ENCODE measurements around the gene TM6SF1. TPM values are rescaled to one million over a fixed set of nuclear protein-coding genes. Genes with fewer than 3 reads are reported as not detected.
"Not testable (repeated sequence)": the region's sequence is repeated elsewhere in the genome, so short reads cannot be mapped to it uniquely, and the experiment has no call there.

The TM6SF1 gene
- 0.81 TPM for total RNA-seq

DNA sequence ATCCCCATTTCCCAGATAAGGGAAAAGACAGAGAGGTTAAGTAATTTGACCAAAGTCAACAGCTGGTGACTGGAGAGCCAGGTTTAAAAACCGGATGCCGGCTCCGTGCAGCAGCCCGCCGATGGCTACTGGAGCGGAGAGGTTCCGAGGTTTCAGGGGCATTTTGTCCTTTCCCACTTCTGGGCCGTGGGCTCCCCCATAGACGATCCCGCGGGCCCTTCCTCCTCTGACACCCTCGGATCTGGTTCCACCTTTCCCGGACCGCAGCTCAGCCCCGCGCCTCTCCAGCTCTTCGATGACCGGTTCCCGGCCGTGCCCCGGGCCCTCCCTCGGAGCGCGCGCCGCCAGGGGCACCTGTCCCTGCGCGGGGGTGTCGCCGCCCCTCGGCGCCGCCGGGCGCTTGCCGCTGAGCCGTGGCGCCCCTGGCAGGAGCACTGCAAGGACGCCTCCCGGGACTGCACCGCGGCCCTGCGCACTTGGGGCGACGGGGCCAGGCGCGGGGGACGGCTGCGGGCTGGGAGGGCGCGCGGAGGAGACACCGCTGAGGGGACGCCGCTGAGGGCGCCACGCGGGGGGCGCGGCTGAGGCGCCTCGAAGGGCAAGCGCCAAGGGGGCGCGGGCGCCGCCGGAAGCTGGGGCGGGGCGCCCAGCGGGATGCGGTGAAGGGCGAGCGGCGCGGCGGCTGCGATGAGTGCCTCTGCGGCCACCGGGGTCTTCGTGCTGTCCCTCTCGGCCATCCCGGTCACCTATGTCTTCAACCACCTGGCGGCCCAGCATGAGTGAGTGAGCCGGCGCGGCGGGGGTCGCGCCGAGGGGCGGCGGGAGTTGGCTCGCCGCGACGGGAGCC is at the start of gene TM6SF1:
Gene TM6SF1 (plus strand): TSS at position 652 of the 847 bp plus-strand sequence. CDS start 36 bp downstream, at position 688.
- DNase-seq (ENCODE audit: low spot score) (no peak), ATAC-seq (peak; percentile 30)

DNA sequence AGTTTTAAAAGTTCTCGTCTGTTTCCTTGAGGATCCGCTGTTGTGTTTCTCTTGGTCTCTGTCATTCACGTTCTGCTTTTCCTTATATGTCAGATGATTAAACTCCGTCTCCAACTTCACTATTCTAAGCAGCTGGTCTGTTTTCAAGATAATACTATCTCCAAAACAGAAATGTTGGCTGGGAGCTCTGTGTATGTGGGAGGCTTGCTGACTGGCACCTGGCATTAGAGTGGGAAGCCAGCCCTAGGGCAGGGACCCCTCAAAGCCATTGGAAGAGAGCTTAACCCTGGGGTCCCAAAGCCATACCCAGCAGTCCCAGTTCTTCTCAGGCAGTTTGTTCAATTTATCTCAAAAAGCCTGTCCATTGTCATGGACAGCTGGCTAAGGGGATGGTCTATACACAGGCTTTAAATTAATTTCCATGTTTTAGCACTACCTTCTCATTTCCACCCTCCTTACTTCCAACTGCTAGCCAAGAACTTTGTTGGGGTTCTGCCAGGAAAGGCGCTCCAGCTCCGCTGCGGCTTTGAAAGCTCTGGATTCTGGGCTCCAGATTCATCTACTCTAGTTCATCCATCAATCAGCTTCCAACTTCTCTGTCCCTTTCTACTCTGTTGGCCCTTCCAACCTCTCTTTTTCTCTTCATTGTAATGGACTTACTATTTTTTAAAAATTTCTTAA is 49.6 kb upstream of the TM6SF1 start:
- ATAC-seq = no peak
- no peak for DNase-seq (ENCODE audit: low spot score)

- ATAC-seq = no peak
- DNase-seq (ENCODE audit: low spot score) = no peak
Observed at GRCh38 chr15:83061680-83062079, 45.8 kb upstream of the TM6SF1 start.

- ATAC-seq = no peak
- DNase-seq (ENCODE audit: low spot score) = no peak
Observed at GRCh38 chr15:83062768-83063180, 44.7 kb upstream of the TM6SF1 start.

- no peak for ATAC-seq
Observed at GRCh38 chr15:83063551-83063950, 43.9 kb upstream of the TM6SF1 start.

DNA sequence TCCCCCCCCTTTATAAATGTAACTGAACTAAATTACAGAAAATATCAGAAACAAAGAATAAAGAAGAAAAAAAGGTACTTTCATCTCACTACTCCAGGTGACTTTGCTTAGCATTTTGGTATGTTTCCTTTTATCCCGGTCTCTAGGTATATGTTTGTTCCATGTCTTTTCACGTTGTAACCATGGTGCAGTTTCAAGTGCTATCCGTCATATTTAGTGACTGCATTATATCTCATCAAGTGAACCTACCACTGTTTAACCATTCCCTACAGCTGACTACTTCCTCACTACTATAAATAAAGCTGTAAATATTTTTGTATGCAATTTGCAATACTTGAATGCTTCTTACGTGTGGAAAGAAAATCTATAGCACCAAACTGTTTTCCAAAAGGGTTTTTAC is 42.6 kb upstream of the TM6SF1 start:
- DNase-seq (ENCODE audit: low spot score) = no peak
- ATAC-seq = no peak

More at GRCh38 chr15:83063551-83063950, 43.9 kb upstream of the TM6SF1 start:
- DNase-seq (ENCODE audit: low spot score) = no peak

GRCh38 chr15:83065431-83065830 is 42.0 kb upstream of the TM6SF1 start:
- DNase-seq (ENCODE audit: low spot score) = no peak

DNA sequence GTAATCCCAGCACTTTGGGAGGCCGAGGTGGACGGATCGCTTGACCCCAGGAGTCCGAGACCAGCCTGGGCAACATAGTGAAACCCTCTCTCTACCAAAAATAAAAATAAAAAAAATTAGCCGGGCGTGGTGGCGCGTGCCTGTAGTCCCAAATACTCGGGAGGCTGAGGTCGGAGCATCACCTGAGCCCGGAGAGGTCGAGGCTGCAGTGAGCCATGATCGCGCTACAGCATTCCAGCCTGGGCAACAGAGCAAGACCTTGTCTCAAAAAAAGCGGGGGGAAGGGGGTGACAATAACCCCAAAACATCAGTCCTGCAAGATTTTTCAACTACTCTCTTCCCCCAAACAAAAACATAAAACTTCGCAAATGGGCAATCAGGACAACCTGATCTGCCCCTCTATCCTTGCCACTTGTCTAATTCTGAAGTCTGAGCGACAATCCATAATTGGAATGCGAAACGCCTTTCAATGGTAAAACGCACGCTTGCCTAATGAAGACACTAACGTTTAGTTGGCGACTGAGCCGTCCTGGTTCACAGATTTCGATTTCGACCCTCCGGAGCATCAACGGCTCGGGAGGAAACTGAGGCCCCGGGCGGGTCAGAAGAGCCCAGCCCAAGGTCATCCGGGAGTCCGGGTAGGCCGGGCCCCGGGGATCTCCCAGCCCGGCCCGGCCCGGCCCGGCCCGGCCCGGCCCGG is 41.3 kb upstream of the TM6SF1 start:
- no peak for ATAC-seq

More at GRCh38 chr15:83065431-83065830, 42.0 kb upstream of the TM6SF1 start:
- ATAC-seq = no peak

DNA sequence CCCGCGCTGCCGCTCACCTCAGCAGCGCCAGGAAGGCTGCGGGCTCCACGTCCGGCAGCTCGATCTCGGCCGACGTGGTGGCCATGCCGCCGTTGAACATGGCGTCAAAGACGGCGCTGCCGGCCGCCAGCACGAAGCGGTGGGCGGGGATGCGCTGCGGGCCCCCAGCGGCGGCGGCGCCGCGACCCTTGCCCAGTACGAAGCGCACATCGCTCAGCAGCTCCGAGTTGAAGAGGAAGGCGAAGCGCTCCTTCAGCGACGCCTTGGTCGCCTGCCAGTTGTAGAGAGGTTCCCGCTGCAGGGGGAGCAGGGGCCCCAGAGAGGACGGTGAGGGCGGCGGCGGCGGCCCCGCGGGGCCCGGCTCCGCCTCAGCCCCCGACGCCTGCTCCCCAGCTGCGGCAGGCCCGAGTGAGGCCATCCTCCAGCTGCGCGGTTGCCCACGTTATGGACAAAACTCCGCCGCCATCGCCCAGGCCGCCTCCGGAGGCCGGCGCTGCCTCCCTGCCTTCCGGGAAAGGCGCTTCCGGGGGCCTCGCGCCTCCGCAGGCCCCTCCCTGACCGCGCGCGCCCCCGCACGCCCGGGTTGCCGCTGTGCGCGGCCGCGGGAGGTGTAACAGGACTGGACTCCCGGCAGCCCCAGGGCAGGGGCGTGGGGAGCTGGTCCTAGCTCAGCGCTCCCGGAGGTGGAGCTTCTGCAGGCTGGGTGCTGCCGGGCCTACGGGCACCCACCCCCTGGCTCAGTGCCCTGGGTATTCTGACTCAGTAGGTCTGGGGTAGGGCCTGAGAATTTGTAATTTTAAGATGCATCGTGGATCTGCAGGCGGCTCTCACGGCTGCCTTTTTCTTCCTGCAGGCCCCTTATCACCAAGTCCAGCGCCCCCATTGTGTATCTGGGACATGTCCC is 40.5 kb upstream of the TM6SF1 start, which contains the start of gene BTBD1:
Gene BTBD1 (minus strand): TSS at position 519 of the 904 bp plus-strand sequence. CDS start 101 bp downstream, at position 418.
- ATAC-seq = peak; percentile 97
- DNase-seq (ENCODE audit: low spot score) = peak; percentile 93

More for the DNA sequence above, 41.3 kb upstream of the TM6SF1 start:
- DNase-seq (ENCODE audit: low spot score) = no peak

DNA sequence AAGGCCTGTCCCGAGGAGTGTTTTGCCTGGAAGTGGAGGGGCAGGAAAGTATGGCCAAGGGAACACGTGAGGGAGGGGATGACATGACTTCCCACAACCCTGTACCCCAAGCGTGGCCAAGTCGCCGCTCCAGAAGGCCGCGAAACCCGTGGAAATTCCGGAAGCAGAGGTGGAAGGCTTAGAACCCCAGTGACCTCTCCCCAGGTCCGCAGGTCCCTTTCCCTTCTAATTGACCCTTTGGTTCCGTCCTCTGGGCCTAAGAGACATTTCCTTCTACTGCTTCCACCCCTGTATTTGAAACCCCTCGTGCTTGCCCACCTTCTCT is 39.8 kb upstream of the TM6SF1 start:
- no peak for ATAC-seq
- no peak for DNase-seq (ENCODE audit: low spot score)

GRCh38 chr15:83068054-83068453 is 39.4 kb upstream of the TM6SF1 start:
- no peak for ATAC-seq
- no peak for DNase-seq (ENCODE audit: low spot score)

GRCh38 chr15:83069211-83069642 is 38.2 kb upstream of the TM6SF1 start:
- not testable (repeated sequence) for DNase-seq (ENCODE audit: low spot score); ATAC-seq

GRCh38 chr15:83077491-83078230 is 29.8 kb upstream of the TM6SF1 start:
- DNase-seq (ENCODE audit: low spot score) (no peak), ATAC-seq (no peak)

GRCh38 chr15:83078712-83079111 is 28.7 kb upstream of the TM6SF1 start:
- DNase-seq (ENCODE audit: low spot score) (no peak), ATAC-seq (no peak)

GRCh38 chr15:83081256-83082014 is 26.0 kb upstream of the TM6SF1 start:
- no peak for ATAC-seq

GRCh38 chr15:83082730-83083386 is 24.6 kb upstream of the TM6SF1 start:
- DNase-seq (ENCODE audit: low spot score) = no peak
- no peak for ATAC-seq

More at GRCh38 chr15:83081256-83082014, 26.0 kb upstream of the TM6SF1 start:
- no peak for DNase-seq (ENCODE audit: low spot score)

GRCh38 chr15:83085461-83085860 is 22.0 kb upstream of the TM6SF1 start:
- not testable (repeated sequence) for ATAC-seq; DNase-seq (ENCODE audit: low spot score)

Data from left lobe of liver (tissue), 2 donors.